Keratinocyte (primary cell): ENCODE data around the gene HNRNPL.

Experiments used
- EZH2 ChIP-seq: IDR thresholded peaks from one replicate; pipeline ENCODE4 v1.6.1; 2012; ENCODE audit warnings: inconsistent platforms, mild to moderate bottlenecking, low read length, moderate library complexity
- TF ChIP-seq, protein P1 (sequence below), 3 experiments: IDR thresholded peaks in 1 of 3; conservative IDR thresholded peaks in 1 of 3; optimal IDR thresholded peaks in 1 of 3; 2 replicates in 2 of 3; 3 replicates in 1 of 3; pipeline versions ENCODE3 to v1.5.1; 2011; ENCODE audit warnings: low read length in 3 of 3, mild to moderate bottlenecking in 3 of 3, moderate library complexity in 2 of 3, control low read depth in 1 of 3, inconsistent platforms in 1 of 3; ENCODE audit not compliant: insufficient read depth in 2 of 3; ENCODE audit errors: extremely low read depth in 1 of 3

DNA sequence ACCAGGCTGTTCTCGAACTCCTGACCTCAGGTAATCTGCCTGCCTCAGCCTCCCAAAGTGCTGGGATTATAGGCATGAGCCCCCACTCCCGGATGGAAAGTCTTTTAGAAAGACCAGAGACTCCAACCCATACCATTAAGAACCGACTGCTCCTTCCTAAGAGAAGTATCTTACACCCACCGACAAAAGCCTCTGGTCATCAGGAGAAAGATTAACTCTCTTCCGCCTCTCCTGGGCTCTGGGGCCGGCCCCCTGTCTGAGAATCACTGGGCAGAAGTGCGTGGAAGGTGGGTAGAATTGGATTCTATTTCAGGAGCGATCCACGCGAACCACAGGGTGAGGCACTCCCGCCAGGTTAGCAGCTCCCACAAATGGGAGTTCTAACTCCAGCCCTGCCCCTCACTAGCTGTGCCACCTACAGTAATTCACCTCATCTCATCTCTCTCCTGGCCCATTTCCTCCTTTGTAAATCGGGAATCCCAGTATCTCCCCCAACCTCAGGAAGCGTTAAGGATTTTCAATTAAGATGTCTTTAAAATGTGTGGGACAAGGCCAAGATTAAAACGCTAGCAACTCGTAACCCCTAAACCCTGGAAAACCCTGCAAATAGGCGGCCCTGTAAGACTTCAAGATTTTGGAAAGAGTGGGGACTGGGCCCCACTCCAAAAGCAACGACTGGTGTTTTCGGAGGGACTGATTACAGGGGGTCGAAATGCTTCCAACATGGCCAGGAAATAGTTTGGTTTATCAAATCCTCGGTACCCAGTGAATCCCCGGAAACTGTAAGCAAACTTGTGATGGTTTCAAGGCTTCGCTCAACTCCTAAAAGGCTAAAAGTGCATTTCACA lies 1.3 kb downstream of the HNRNPL start:
- TF ChIP-seq, protein P1, sequence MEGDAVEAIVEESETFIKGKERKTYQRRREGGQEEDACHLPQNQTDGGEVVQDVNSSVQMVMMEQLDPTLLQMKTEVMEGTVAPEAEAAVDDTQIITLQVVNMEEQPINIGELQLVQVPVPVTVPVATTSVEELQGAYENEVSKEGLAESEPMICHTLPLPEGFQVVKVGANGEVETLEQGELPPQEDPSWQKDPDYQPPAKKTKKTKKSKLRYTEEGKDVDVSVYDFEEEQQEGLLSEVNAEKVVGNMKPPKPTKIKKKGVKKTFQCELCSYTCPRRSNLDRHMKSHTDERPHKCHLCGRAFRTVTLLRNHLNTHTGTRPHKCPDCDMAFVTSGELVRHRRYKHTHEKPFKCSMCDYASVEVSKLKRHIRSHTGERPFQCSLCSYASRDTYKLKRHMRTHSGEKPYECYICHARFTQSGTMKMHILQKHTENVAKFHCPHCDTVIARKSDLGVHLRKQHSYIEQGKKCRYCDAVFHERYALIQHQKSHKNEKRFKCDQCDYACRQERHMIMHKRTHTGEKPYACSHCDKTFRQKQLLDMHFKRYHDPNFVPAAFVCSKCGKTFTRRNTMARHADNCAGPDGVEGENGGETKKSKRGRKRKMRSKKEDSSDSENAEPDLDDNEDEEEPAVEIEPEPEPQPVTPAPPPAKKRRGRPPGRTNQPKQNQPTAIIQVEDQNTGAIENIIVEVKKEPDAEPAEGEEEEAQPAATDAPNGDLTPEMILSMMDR (optimal IDR thresholded peaks at IDR 0.05 in 1 of 3, IDR thresholded peaks at IDR 0.05 in 1 of 3, conservative IDR thresholded peaks at IDR 0.05 in 1 of 3; ENCODE audit: extremely low read depth in 1 of 3, insufficient read depth in 2 of 3, low read length in 3 of 3) = no peak
- TF ChIP-seq EZH2 = no peak
